Measurements from ENCODE around the gene CSNK2B. TPM values are rescaled to one million over a fixed set of nuclear protein-coding genes. Genes with fewer than 3 reads are reported as not detected.

The CSNK2B gene
- total and polyA plus RNA-seq, 9 of the 15 experiments (the other 6 are each of a cell fraction or from before 2014, with no cell fraction given): 120 to 1,126 (median 529) TPM

GRCh38 chr6:31658158-31658688, 7.7 kb upstream of the CSNK2B start (continued):
- TF ChIP-seq CTCF (IDR thresholded peaks at IDR 0.05 in 2 of 3, conservative IDR thresholded peaks at IDR 0.05 in 1 of 3; ENCODE audit: insufficient read depth in 2 of 3, low read depth in 1 of 3, low read length in 3 of 3) (peak in 1 of 3 experiments; percentile 1; a peak in 1 of 6 replicates), ZNF263 (CRISPR knock-in tag; IDR thresholded peaks at IDR 0.05; ENCODE audit: borderline replicate concordance) (0 out of 2 replicates have a peak, but pooled peaks have one; percentile 26), ZFP30 (CRISPR knock-in tag; IDR thresholded peaks at IDR 0.05; ENCODE audit: borderline replicate concordance) (no peak), ZNF407 (IDR thresholded peaks at IDR 0.05; ENCODE audit: low read depth) (no peak), MIER1 (IDR thresholded peaks at IDR 0.05; ENCODE audit: low read depth) (no peak), TEAD1 (CRISPR knock-in tag; IDR thresholded peaks at IDR 0.05) (peak in 1 of 2 experiments; percentile 36; a peak in 1 of 4 replicates), ZBTB33 (CRISPR knock-in tag; IDR thresholded peaks at IDR 0.05) (no peak), SRSF3 (IDR thresholded peaks at IDR 0.05; ENCODE audit: insufficient read depth, low read length) (no peak), MITF (IDR thresholded peaks at IDR 0.05) (0 out of 2 replicates have a peak, but pooled peaks have one; percentile 34), ATF4 (CRISPR knock-in tag; IDR thresholded peaks at IDR 0.05) (no peak), KLF13 (tag; IDR thresholded peaks at IDR 0.05; ENCODE audit: borderline replicate concordance, low read depth) (no peak)
